PFSK-1 (cell line): ENCODE measurements around the gene CXCL12.

ENCODE experiments used
- POLR2AphosphoS5 ChIP-seq: IDR thresholded peaks from 2 replicates; pipeline ENCODE4 v1.6.1; 2012; ENCODE audit warnings: low read depth, mild to moderate bottlenecking, control low read depth, low read length, moderate library complexity
- SIN3A ChIP-seq: IDR thresholded peaks from 2 replicates; pipeline ENCODE4 v1.6.1; 2012; ENCODE audit warnings: mild to moderate bottlenecking, low read length, moderate library complexity, borderline replicate concordance; ENCODE audit not compliant: insufficient read depth
- TAF1 ChIP-seq: IDR thresholded peaks from 2 replicates; pipeline ENCODE4 v1.6.1; 2012; ENCODE audit warnings: low read length, control low read depth, borderline replicate concordance; ENCODE audit not compliant: insufficient read depth

- no peak for TF ChIP-seq POLR2AphosphoS5
- TF ChIP-seq TAF1, result no peak
- TF ChIP-seq SIN3A, result no peak
Measured at GRCh38 chr10:44356139-44357022, 28.5 kb downstream of the CXCL12 start.
